B cell (primary cell): ENCODE measurements around the gene OLFM3. TPM values are rescaled to one million over a fixed set of nuclear protein-coding genes. Genes with fewer than 3 reads are reported as not detected.

Source experiments
- ATAC-seq: fragments of 200-7000 bp; cut with Tn5 transposase; one replicate; pipeline ENCODE4 v1.10.0; 2021; ENCODE audit warnings: low read depth, mild to moderate bottlenecking, moderate number of reproducible peaks, moderate library complexity
- CTCF ChIA-PET: fragments of 350-600 bp; sonication (Branson Sonifier 250); formaldehyde crosslinking; loops from one replicate; lab custom pipeline; 2021; ENCODE audit warnings: antibody characterized with exemption, inconsistent platforms; lab: Charles Lee
- POLR2A ChIA-PET: fragments of 350-600 bp; sonication (Branson Sonifier 250); formaldehyde crosslinking; loops from one replicate; lab custom pipeline; 2021; ENCODE audit warnings: antibody characterized with exemption; lab: Charles Lee
- DNase-seq: peaks from one replicate; pipeline ENCODE4 v3.0.0; 2013
- H2AFZ ChIP-seq: 2 replicates; pipeline ENCODE4 v1.6.1; 2012; ENCODE audit warnings: mild to moderate bottlenecking, low read depth, low read length; ENCODE audit not compliant: insufficient read depth, poor library complexity, severe bottlenecking
- H3K27ac ChIP-seq, 2 donors: 1 replicate in 1 of 2; 2 replicates in 1 of 2; pipeline ENCODE4 v1.5.1; 2012 to 2013; ENCODE audit warnings: low read length in 2 of 2, mild to moderate bottlenecking in 2 of 2, moderate library complexity in 1 of 2
- H3K27me3 ChIP-seq, 4 experiments: fragments of 200-600 bp in 1 of 4; sonication (generic) in 1 of 4; replicated peaks in 1 of 4; 1 replicate in 2 of 4; 2 replicates in 2 of 4; pipeline versions ENCODE4 v1.6.1 to v1.7.0; 2013 to 2016; ENCODE audit warnings: low read length in 3 of 4, mild to moderate bottlenecking in 2 of 4, mixed read lengths in 1 of 4, moderate library complexity in 1 of 4; ENCODE audit not compliant: insufficient read depth in 4 of 4, control insufficient read depth in 3 of 4; ENCODE audit errors: control extremely low read depth in 1 of 4
- H3K36me3 ChIP-seq, 2 experiments: replicated peaks in 1 of 2; 1 replicate in 1 of 2; 2 replicates in 1 of 2; pipeline versions ENCODE4 v1.6.1 to v1.7.1; 2013; ENCODE audit warnings: low read length in 1 of 2; ENCODE audit not compliant: insufficient read depth in 2 of 2, control insufficient read depth in 1 of 2; ENCODE audit errors: control extremely low read depth in 1 of 2, extremely low read depth in 1 of 2
- H3K4me1 ChIP-seq, 2 donors: fragments of 200-600 bp in 1 of 2; sonication (generic) in 1 of 2; 1 replicate in 1 of 2; 2 replicates in 1 of 2; pipeline versions ENCODE4 v1.5.1 to v1.6.1; 2013 to 2017; ENCODE audit warnings: low read length in 2 of 2; ENCODE audit not compliant: control insufficient read depth in 2 of 2, insufficient read depth in 2 of 2
- H3K4me2 ChIP-seq: replicated peaks from 2 replicates; pipeline ENCODE3; 2012; ENCODE audit warnings: mild to moderate bottlenecking, low read depth, low read length; ENCODE audit not compliant: poor library complexity, severe bottlenecking
- H3K4me3 ChIP-seq, 5 experiments: fragments of 200-600 bp in 1 of 5; sonication (generic) in 1 of 5; 1 replicate in 3 of 5; 2 replicates in 2 of 5; pipeline versions ENCODE4 v1.5.1 to v1.7.0; 2011 to 2016; ENCODE audit warnings: low read length in 4 of 5, mild to moderate bottlenecking in 4 of 5, low read depth in 2 of 5, control low read depth in 1 of 5, moderate library complexity in 1 of 5; ENCODE audit not compliant: insufficient read depth in 1 of 5; ENCODE audit errors: control extremely low read depth in 1 of 5, extremely low read depth in 1 of 5
- H3K79me2 ChIP-seq: fragments of 200-600 bp; sonication (generic); one replicate; pipeline ENCODE4 v1.6.0; 2016; ENCODE audit warnings: low read length; ENCODE audit not compliant: control insufficient read depth, insufficient read depth
- H3K9ac ChIP-seq: fragments of 200-600 bp; sonication (generic); 2 replicates; pipeline ENCODE4 v1.6.1; 2017; ENCODE audit warnings: mild to moderate bottlenecking, low read length, moderate library complexity
- H3K9me3 ChIP-seq, 3 donors: one replicate each; pipeline versions ENCODE4 v1.6.1 to v1.7.1; 2013; ENCODE audit warnings: low read length in 2 of 3; ENCODE audit not compliant: control insufficient read depth in 2 of 3, insufficient read depth in 1 of 3; ENCODE audit errors: control extremely low read depth in 1 of 3
- H4K20me1 ChIP-seq: 2 replicates; pipeline ENCODE4 v1.6.0; 2012; ENCODE audit warnings: mild to moderate bottlenecking, low read length; ENCODE audit not compliant: insufficient read depth, control insufficient read depth, poor library complexity, severe bottlenecking
- H3K27ac Mint-ChIP-seq: one replicate; pipeline ENCODE4 v1.8.0; 2021; ENCODE audit warnings: mixed read lengths
- H3K27me3 Mint-ChIP-seq: one replicate; pipeline ENCODE4 v1.8.0; 2021; ENCODE audit warnings: mixed read lengths
- H3K4me1 Mint-ChIP-seq: one replicate; pipeline ENCODE4 v1.8.0; 2021; ENCODE audit warnings: mixed read lengths
- H3K4me3 Mint-ChIP-seq: one replicate; pipeline ENCODE4 v1.8.0; 2021; ENCODE audit warnings: mixed read lengths
- H3K9me3 Mint-ChIP-seq: one replicate; pipeline ENCODE4 v1.8.0; 2022; ENCODE audit warnings: mixed read lengths; ENCODE audit not compliant: insufficient read depth
- CTCF ChIP-seq: fragments of 200-600 bp; IDR thresholded peaks from one replicate; pipeline ENCODE4 v1.8.0; 2022; ENCODE audit warnings: antibody characterized with exemption, mild to moderate bottlenecking
- EZH2 ChIP-seq: IDR thresholded peaks from 2 replicates; pipeline ENCODE4 v1.6.1; 2012; ENCODE audit warnings: borderline replicate concordance, low read depth, mild to moderate bottlenecking, moderate library complexity, low read length; ENCODE audit not compliant: insufficient read depth, poor library complexity, severe bottlenecking
- WGBS: methylation state at CpG from one replicate; pipeline ENCODE4 v1.1.5; 2013; ENCODE audit warnings: missing lambda C conversion rate; ENCODE audit not compliant: insufficient coverage; 5-methylcytosine and 5-hydroxymethylcytosine counted together
- intact Hi-C: fragments of 100-400 bp; cut with micrococcal nuclease; formaldehyde crosslinking; loops from one replicate; pipeline ENCODE4 v1.10.0; 2022
- polyA plus RNA-seq: library from polyadenylated mRNA; depleted of rRNA; stranded (reverse); fragments of >200 nt; gene quantifications from 2 replicates; pipeline ENCODE4 v1.2.3, GENCODE V29; 2012
- total RNA-seq, 2 donors: library from RNA; stranded (reverse); fragments of 120-200 nt in 1 of 2; gene quantifications; 1 replicate in 1 of 2; 2 replicates in 1 of 2; pipeline versions ENCODE4 v1.2.3 to v1.2.4, GENCODE V29; 2013 to 2022

OLFM3 gene
- total and polyA plus RNA-seq, 2 donors (not counting 1 experiment from before 2014, with no cell fraction given), result not detected

GRCh38 chr1:101977266-101977665 is 19.5 kb downstream of the OLFM3 start:
- Histone ChIP-seq H3K27me3 (no peaks in the 10 kb centered on the region), H3K4me1 (no peaks in the 10 kb centered on the region), H3K9ac (no peak overlapping the region), H3K4me3 (no peak overlapping the region), H3K4me2 (no peak overlapping the region), H3K36me3 (no peaks in the 10 kb centered on the region), H2AFZ (no peak overlapping the region), H3K27ac (no peak overlapping the region), H3K9me3 (peaks cover 0 to 4% (median 0%) of the 10 kb centered on the region in 3 donors), H3K79me2 (no peaks in the 10 kb centered on the region), H4K20me1 (no peaks in the 10 kb centered on the region)
- ChIA-PET CTCF (no interaction called here), POLR2A (no interaction called here)
- no peaks in the 10 kb centered on the region for H3K9me3 Mint-ChIP-seq
- ATAC-seq (no peak), DNase-seq (no peak)
- intact Hi-C loops, result no loop called here
- H3K27ac Mint-ChIP-seq, result no peak overlapping the region
- H3K4me1 Mint-ChIP-seq, result no peaks in the 10 kb centered on the region
- H3K27me3 Mint-ChIP-seq, result no peaks in the 10 kb centered on the region
- TF ChIP-seq CTCF (no peak), EZH2 (no peak)
- no peak overlapping the region for H3K4me3 Mint-ChIP-seq
- WGBS, result no CpG with 5 or more reads among the region's 3 CpGs

- H3K4me2 ChIP-seq, result no peak overlapping the region
- H3K79me2 ChIP-seq, result no peaks in the 10 kb centered on the region
- no peak overlapping the region for H3K4me3 ChIP-seq
- Mint-ChIP-seq H3K27me3 (no peaks in the 10 kb centered on the region), H3K9me3 (no peaks in the 10 kb centered on the region), H3K4me1 (no peaks in the 10 kb centered on the region), H3K27ac (no peak overlapping the region), H3K4me3 (no peak overlapping the region)
- peaks cover 0 to 4% (median 0%) of the 10 kb centered on the region in 3 donors for H3K9me3 ChIP-seq
- H3K36me3 ChIP-seq, result no peaks in the 10 kb centered on the region
- no peaks in the 10 kb centered on the region for H3K4me1 ChIP-seq
- H3K27me3 ChIP-seq, result no peaks in the 10 kb centered on the region
- TF ChIP-seq EZH2 (no peak), CTCF (no peak)
- ATAC-seq, result no peak
- POLR2A ChIA-PET, result no interaction called here
- H2AFZ ChIP-seq, result no peak overlapping the region
- H3K27ac ChIP-seq, result no peak overlapping the region
- no peaks in the 10 kb centered on the region for H4K20me1 ChIP-seq
- CTCF ChIA-PET, result no interaction called here
- no peak for DNase-seq
- H3K9ac ChIP-seq, result no peak overlapping the region
- no CpG with 5 or more reads among the region's 3 CpGs for WGBS
- intact Hi-C loops, result no loop called here
These were observed 20.6 kb downstream of the OLFM3 start for GRCh38 chr1:101976161-101976560.
